ENCODE measurements around the gene NFX1.

NFX1 gene

GRCh38 chr9:33256236-33256635, 34.1 kb upstream of the NFX1 start:
- H3K27ac ChIP-seq (ENCODE audit: extremely low read depth, low read depth, low read length), result no peak overlapping the region
- CTCF ChIA-PET, result no interaction called here
- POLR2A ChIA-PET, result no interaction called here
- TF ChIP-seq ZNF239 (tag by site-specific recombination; IDR thresholded peaks at IDR 0.05) (no peak), ZNF175 (tag by site-specific recombination; IDR thresholded peaks at IDR 0.05) (no peak), ZNF302 (tag by site-specific recombination; IDR thresholded peaks at IDR 0.05; ENCODE audit: low read depth) (no peak), SP3 (tag by site-specific recombination; IDR thresholded peaks at IDR 0.05) (no peak), GLIS2 (tag by site-specific recombination; IDR thresholded peaks at IDR 0.05) (no peak), ZEB2 (tag by site-specific recombination; IDR thresholded peaks at IDR 0.05) (no peak), ZNF140 (tag by site-specific recombination; IDR thresholded peaks at IDR 0.05) (no peak), KLF10 (tag by site-specific recombination; IDR thresholded peaks at IDR 0.05) (no peak), ZNF549 (tag by site-specific recombination; IDR thresholded peaks at IDR 0.05) (no peak), ZNF311 (tag by site-specific recombination; IDR thresholded peaks at IDR 0.05; ENCODE audit: borderline replicate concordance) (no peak), ZNF514 (tag by site-specific recombination; IDR thresholded peaks at IDR 0.05) (no peak), ZNF626 (tag by site-specific recombination; IDR thresholded peaks at IDR 0.05) (no peak), ZSCAN30 (tag by site-specific recombination; IDR thresholded peaks at IDR 0.05) (no peak), ZNF561 (tag by site-specific recombination; IDR thresholded peaks at IDR 0.05; ENCODE audit: borderline replicate concordance) (no peak)
- TF ChIP-seq, protein P1, sequence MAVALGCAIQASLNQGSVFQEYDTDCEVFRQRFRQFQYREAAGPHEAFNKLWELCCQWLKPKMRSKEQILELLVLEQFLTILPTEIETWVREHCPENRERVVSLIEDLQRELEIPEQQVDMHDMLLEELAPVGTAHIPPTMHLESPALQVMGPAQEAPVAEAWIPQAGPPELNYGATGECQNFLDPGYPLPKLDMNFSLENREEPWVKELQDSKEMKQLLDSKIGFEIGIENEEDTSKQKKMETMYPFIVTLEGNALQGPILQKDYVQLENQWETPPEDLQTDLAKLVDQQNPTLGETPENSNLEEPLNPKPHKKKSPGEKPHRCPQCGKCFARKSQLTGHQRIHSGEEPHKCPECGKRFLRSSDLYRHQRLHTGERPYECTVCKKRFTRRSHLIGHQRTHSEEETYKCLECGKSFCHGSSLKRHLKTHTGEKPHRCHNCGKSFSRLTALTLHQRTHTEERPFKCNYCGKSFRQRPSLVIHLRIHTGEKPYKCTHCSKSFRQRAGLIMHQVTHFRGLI (tag by site-specific recombination; IDR thresholded peaks at IDR 0.05), result no peak
- no peaks in the 10 kb centered on the region for H3K4me1 ChIP-seq (ENCODE audit: control insufficient read depth, insufficient read depth, low read length)
- H3K9me3 ChIP-seq (ENCODE audit: control insufficient read depth, insufficient read depth, low read depth, low read length), result no peaks in the 10 kb centered on the region
- H3K4me3 ChIP-seq (ENCODE audit: low read depth, low read length), result no peak overlapping the region
- peaks cover 23 to 86% of the 10 kb centered on the region in 2 experiments for H3K36me3 ChIP-seq (ENCODE audit: control insufficient read depth in 2 of 2, insufficient read depth in 1 of 2, low read length in 2 of 2)

DNA sequence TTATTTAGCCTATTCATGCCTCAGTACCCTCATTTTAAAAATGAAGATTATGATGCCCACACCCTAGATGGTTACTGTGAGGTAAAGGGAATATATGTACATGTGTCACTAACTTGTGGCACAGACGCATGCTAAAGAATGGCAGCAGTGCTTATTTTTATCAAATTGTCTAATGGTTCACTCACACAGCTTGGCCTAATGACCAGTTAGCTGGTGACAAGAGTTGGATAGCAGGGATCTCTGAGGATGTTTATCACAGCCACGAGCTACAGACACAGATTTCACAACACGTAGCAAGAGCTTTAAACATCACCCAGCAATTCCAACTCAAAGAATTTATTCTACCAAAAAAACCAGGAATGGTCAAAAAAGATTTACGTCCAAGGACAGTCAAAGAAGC, 33.0 kb upstream of the NFX1 start:
- Histone ChIP-seq H3K4me3 (ENCODE audit: low read depth, low read length) (no peak overlapping the region), H3K36me3 (ENCODE audit: control insufficient read depth in 2 of 2, insufficient read depth in 1 of 2, low read length in 2 of 2) (peaks cover 23 to 93% of the 10 kb centered on the region in 2 experiments), H3K9me3 (ENCODE audit: control insufficient read depth, insufficient read depth, low read depth, low read length) (no peaks in the 10 kb centered on the region), H3K4me1 (ENCODE audit: control insufficient read depth, insufficient read depth, low read length) (no peaks in the 10 kb centered on the region), H3K27ac (ENCODE audit: extremely low read depth, low read depth, low read length) (no peak overlapping the region)
- TF ChIP-seq BCL11B (tag by site-specific recombination; IDR thresholded peaks at IDR 0.05; ENCODE audit: low read depth) (no peak), ZNF248 (tag by site-specific recombination; IDR thresholded peaks at IDR 0.05) (no peak), ZNF362 (tag by site-specific recombination; IDR thresholded peaks at IDR 0.05) (no peak), HOXA7 (CRISPR knock-in tag; IDR thresholded peaks at IDR 0.05; ENCODE audit: borderline replicate concordance) (no peak)
- TF ChIP-seq, protein P2, sequence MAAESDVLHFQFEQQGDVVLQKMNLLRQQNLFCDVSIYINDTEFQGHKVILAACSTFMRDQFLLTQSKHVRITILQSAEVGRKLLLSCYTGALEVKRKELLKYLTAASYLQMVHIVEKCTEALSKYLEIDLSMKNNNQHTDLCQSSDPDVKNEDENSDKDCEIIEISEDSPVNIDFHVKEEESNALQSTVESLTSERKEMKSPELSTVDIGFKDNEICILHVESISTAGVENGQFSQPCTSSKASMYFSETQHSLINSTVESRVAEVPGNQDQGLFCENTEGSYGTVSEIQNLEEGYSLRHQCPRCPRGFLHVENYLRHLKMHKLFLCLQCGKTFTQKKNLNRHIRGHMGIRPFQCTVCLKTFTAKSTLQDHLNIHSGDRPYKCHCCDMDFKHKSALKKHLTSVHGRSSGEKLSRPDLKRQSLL (tag by site-specific recombination; IDR thresholded peaks at IDR 0.05), result no peak
- ChIA-PET POLR2A (no interaction called here), CTCF (interaction anchor here (0.6 to 0.7 kb wide), 2 partner anchors 30 to 525 kb away, joined by 3 read pairs; no protein-coding TSS in a partner anchor)

GRCh38 chr9:33260372-33260771, 29.9 kb upstream of the NFX1 start:
- Histone ChIP-seq H3K36me3 (ENCODE audit: control insufficient read depth in 2 of 2, insufficient read depth in 1 of 2, low read length in 2 of 2) (peaks cover 15 to 68% of the 10 kb centered on the region in 2 experiments), H3K27ac (ENCODE audit: extremely low read depth, low read depth, low read length) (no peak overlapping the region)

More at GRCh38 chr9:33260372-33260771, 29.9 kb upstream of the NFX1 start:
- TF ChIP-seq ZBTB11 (tag by site-specific recombination; conservative IDR thresholded peaks at IDR 0.05; ENCODE audit: low read depth), result no peak
- ChIA-PET CTCF (no interaction called here), POLR2A (no interaction called here)
- peaks cover under 1% of the 10 kb centered on the region; the same call in 1 of the 2 replicates for H3K4me1 ChIP-seq (ENCODE audit: control insufficient read depth, insufficient read depth, low read length)
- no peak overlapping the region for H3K4me3 ChIP-seq (ENCODE audit: low read depth, low read length)
- H3K9me3 ChIP-seq (ENCODE audit: control insufficient read depth, insufficient read depth, low read depth, low read length), result no peaks in the 10 kb centered on the region
